GOT3 (cell line): ENCODE data around the gene FCHSD2.
"Not testable (repeated sequence)": the region's sequence is repeated elsewhere in the genome, so short reads cannot be mapped to it uniquely, and the experiment has no call there.

Source experiments
- DNase-seq: peaks from one replicate; lab custom pipeline; 2025; ENCODE audit warnings: mixed read lengths; lab: John Stamatoyannopoulos, UW

The FCHSD2 gene

DNA sequence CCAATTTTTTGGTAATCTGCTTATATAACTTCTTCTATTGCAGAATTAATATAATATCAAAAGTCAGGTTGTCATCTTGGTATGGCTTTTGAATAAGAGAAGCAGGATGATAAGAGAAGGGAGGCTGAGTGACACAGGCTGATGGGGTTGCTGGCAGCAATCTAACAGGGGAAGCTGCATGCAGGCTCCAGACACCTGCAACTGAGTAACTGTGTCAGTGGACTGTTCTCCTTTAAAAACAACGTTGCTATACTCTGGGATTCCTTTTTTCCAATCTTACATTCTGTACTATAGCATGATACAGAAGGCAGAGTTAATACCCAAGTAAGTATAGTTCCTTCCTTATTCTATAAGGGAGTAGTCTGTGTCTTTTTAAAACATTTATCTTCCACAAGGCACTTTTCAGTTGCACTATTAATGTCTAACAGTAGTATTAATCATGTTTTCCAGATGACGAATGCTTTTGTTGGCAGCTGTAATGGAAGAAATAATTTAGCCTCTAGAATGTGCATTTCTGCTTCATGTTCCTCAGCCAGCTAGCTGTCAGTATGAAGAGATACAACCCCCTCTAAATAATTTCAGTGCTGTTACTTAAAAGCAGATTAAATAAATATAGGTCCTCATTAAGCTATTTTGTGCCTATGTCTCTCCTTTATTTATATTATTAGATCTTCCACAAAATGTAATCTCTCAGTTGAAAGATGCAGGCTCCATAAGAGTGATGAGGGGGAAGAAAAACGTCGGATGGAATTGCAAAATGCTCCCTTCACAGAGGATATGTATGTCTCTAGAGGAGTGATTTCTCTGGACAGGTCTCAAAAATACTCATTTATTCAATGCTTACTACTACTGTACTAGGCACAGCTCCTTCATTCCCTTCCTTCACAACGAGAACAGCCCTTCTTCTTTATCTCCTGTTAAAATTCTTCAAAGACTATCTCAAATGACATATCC, 277.1 kb downstream of the FCHSD2 start:
- DNase-seq: no peak

DNA sequence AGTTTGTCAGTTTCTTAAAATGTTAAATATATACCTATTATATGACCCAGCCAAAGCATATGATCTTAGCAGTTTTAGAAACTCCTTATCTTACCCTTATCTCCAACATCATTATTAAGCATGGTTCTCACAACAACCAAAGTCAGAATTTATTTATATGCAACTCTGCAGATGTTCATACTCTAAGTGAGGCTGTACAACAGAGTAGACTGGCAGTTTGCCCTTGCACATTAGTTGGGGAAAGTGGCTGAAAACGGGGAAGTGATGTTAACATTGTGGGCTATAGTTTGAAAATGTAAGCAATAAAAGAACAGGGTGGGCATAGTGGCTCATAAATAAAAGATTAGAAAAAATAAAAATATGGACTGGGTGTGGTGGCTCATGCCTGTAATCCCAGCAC, 278.2 kb downstream of the FCHSD2 start:
- DNase-seq: no peak

DNA sequence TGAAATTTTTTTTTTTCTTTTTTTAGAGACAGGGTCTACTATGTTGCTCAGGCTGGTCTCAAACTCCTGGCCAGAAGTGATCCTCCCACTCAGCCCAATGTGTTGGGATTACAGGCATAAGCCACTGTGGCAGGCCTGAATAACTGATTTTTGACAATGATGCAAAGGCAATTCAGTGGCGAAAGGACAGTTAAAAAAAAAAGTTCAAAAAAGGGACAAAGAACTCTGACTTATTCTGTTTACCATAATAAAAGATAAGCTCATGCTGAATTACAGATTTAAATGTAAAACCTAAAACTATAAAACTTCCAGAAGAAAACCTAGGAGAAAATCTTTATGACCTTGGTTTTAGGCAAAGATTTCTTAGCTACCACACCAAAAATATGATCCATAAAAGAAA, 279.0 kb downstream of the FCHSD2 start:
- DNase-seq: no peak

DNA sequence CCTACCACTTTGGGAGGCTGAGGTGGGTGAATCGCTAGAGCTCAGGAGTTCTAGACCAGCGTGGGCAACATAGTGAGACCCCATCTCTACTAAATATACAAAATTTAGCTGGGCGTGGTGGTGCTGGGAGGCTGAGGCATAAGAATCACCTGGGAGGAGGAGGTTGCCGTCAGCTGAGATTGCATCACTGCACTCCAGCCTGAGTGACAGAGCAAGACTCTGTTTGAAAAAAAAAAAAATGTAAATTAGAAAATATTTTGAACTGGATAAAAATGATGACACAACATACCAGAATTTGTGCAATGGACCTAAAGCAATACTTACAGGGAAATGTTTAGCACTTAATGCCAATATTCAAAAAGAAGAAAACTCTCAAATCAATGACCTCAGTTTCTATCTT, 281.5 kb downstream of the FCHSD2 start:
- no peak for DNase-seq

DNA sequence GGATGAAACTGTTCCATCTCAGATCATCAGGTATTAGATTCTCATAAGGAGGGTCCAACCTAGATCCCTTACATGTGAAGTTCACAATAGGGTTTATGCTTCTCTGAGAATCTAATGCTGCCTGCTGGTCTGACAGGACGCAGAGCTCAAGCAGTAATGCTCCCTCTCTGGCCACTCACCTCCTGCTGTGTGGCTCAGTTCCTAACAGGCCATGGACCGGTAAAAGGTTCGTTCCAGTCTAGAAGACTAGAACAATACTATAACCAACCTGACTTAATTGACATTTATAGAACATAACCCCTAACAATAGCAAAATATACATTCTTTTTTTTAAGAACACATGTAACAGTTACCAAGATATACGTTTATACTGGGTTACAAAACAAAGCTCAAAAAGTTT, 282.1 kb downstream of the FCHSD2 start:
- no peak for DNase-seq

DNA sequence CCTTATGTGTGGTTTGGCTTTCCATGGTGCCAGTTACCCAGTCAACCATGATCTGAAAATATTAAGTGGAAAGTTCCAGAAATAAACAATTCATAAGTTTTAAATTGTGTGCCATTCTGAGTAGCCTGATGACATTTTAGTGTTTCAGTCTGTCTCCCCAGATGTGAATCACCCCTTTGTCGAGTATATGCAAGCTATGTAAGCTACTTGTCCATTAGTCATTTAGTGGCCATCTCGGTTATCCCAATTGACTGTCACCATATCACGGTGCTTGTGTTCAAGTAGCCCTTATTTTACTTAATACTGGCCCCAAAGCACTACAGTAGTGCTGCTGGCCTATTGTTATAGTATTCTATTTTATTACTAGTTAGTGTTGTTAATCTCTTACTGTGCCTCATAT, 283.0 kb downstream of the FCHSD2 start:
- no peak for DNase-seq

DNA sequence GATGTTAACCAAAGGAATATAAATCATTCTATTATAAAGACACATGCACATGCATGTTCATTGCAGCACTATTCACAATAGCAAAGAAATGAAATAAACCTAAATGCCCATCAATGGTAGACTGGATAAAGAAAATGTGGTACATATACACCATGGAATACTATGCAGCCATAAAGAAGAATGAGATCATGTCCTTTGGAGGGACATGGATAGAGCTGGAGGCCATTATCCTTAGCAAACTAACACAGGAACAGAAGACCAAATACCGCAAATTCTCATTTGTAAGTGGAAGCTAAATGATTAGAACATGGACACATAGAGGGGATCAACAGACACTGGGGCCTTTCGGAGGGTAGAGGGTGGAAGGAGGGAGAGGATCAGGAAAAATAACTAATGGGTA, 283.9 kb downstream of the FCHSD2 start:
- not testable (repeated sequence) for DNase-seq

DNA sequence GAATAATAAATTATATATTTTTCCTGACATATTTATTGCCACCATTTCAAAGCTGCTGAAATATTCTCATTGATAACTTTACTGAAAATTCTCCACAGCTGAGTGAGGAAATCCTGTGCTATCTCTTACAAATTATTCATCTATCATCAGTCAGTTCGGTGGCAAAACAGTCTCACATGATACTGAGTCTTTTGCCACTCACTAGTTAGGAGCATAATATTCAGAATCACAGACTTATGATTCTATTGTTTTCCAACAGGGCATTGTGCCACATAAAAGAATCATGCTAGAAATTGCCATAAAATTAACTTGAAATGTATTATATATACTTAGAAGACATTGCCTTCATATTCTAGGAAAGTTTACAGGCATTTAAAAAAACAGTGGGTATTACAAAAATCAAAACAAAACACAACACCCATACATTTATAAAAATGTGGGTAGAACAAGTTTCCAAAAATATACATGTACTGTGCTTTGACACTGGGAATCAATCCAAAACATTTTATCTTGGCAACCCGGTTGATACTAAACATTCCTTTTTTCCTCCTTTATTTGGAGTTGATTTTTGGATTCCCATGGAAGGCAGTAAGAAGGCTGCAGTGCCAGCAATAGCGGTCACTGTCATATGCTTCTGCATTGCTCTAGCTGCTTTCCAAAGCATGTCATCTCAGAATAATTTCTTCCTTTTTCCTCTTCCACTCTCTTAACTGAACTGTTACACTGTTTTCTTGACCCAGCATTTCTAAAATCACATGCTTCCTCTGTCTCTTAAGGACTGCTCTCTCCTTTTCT, 285.4 kb downstream of the FCHSD2 start:
- no peak for DNase-seq

DNA sequence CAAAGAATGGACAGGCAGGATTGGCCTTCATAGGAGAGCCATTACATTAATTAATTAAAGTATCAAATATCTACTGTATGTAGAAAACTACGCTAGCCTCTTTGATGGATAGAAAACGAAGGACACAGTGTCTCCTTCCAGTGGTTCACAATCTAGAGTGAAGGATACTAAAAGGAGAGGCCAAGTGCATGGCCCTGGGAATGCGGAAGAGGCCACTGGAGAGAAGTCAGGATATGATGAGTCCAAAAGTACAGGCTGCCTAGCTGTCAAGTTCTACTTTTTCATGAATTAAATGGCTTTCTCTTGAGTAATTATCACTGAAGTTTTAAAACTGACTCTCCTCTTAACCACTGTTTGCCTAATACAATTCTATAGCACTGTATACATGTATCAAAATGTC, 286.1 kb downstream of the FCHSD2 start:
- no peak for DNase-seq

DNA sequence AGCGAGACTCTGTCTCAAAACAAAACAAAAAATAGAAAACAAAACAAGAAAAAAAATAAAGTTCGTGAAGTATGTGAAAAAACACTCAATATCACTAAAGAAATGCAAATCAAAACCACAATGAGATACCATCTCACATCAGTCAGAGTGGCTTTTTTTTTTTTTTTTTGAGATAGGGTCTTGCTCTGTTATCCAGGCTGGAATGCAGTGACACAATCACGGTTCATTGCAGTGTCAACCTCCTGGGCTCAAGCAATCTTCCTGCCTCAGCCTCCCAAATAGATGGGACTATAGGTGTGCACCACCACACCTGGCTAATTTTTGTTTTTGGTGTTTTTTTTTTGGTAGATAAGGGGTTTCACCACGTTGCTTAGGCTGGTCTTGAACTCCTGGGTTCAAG, 290.4 kb downstream of the FCHSD2 start:
- no peak for DNase-seq

DNA sequence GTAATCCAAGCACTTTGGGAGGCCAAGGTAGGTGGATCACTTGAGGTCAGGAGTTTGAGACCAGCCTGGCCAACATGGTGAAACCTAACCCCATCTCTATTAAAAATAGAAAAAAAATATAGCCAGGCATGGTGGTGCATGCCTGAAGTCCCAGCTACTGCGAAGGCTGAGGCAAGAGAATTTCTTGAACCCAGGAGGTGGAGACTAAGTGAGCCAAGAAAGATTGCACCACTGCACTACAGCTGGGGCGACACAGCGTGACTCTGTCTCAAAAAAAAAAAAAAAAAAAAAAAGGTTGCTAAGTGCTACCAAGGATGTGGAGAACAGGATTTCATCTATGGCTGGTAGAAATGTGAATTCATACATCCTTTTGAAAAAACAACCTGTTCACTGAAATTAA, 291.3 kb downstream of the FCHSD2 start:
- DNase-seq: no peak

DNA sequence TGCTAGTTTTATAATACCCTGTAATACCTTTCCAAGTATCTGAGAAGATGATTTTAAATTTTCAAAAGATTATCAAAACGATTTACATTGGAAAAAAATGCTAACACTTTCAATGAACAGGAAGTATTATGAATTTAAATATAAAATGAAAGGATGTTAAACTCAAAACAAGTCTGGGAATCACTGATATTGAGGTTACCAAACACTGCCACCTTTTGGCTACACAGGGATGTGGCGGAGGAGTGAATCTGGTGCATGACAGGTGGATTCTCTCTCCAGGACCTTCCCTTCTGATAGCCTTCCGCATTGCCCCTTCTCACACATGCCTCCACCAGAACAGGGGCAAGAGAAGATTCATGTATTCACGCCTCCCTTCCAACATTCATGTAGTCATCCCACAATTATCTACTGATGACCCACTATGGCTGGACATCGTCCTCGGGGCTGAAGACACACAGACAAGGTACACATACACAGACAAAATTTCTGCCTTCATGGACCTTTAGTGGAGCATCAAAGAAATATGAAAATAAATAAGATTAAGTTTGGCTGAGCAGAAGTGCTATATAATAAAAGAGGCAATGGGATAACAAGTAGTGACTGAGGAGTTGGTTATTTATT, 293.2 kb downstream of the FCHSD2 start:
- no peak for DNase-seq

DNA sequence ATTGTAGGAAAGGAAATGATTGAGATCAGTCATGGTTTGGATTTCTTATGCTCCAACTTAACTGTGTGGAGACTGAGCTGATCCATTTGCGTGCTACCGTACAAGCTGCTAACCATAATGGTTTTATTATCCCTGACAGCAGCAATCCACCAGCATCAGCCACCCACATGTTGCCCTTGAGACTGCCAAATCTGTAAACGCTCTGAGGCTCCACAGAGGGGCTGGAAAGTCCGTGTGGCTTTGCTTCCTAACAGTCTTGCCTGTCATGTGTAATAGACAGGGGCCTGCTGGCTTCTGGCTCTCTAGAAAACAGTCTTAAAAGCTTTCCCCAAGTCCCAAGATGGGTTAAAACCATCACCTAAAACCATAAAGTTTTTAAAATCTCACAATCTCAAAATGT, 297.8 kb downstream of the FCHSD2 start:
- no peak for DNase-seq

DNA sequence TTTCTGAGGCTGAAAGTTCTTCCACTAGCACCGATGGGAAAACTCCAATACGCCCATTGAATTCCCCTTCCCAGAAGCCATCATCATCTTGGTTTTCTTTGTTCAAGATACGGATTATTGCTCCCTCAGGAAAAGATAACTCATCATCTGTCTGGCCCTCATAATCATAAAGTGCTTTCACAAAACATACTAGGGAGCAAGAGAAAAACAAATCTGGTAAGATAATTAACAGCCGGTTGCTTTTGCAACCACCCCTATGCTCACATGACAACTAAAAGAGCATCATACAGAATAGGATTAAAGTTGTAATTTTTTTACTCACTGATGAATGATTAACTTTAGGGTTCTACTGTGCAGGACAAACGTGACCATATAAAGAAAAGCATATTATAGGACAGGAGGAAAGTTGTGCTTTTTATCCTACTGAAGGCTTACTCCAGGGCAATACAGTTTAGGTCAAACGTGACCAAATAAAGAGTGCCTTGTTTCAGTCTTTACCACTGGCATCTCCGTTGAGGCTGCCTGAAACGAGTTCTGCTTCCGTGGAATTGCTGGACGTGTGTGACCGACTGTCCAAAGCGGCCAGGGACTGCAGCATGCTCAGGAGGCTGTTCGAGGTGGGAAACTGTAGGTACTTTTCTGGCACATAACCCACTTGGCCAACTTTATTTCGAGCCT, 299.3 kb downstream of the FCHSD2 start:
- no peak for DNase-seq

DNA sequence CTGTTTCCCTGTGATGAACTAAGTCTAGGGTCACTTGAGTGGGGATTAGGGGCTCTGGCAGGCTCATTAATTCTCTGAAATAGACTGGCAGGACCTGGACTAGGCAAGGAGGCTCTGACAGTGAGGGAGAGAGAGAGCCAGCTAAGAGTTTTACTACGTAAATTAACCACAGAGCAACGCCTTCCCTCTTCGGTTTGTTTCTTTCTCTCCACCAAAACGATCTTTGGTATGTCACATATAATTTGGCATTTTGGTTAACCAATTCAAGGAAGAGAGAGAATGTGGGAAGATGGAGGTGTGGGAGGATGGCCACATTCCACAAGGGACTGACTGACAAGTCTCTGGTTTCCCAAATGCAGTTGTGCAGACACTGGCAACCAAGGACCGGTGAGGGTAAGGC, 300.0 kb downstream of the FCHSD2 start:
- DNase-seq: no peak

DNA sequence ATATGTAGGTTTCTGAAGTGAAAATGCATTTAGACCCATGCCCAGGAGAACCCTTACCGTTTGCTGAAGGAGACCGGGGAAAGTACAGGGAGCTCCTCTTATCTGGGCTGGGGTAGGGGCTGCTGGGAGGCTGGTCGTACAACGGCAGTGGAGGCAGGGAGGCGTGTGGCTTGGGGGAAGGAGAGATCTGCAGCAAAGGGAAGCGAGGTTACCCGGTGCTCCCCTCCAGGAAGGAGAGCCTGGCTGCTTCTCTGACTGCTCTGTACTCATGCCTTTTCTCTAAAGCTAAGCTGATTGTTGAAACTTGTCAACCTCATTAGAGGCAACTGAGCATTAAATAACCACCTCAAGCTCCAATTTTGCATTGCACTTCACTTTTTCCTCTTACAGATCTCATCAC, 300.7 kb downstream of the FCHSD2 start:
- no peak for DNase-seq

DNA sequence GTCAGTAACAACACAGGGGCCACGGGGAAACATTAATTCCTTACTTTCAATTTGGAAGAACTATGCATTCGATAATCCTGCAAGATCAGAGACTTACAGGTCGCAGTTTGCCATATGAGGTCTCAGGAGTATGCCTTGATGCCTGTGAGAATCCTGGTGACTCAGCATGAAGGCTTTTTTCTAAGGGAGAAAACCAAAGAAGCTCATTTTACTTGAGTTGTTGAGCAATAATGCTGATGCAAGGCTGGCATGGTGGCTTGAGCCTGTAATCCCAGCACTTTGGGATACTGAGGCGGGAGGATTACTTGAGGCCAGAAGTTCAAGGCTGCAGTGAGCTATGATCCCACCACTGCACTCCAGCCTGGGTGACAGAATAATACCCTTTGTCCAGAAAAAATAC, 301.3 kb downstream of the FCHSD2 start:
- DNase-seq: no peak

DNA sequence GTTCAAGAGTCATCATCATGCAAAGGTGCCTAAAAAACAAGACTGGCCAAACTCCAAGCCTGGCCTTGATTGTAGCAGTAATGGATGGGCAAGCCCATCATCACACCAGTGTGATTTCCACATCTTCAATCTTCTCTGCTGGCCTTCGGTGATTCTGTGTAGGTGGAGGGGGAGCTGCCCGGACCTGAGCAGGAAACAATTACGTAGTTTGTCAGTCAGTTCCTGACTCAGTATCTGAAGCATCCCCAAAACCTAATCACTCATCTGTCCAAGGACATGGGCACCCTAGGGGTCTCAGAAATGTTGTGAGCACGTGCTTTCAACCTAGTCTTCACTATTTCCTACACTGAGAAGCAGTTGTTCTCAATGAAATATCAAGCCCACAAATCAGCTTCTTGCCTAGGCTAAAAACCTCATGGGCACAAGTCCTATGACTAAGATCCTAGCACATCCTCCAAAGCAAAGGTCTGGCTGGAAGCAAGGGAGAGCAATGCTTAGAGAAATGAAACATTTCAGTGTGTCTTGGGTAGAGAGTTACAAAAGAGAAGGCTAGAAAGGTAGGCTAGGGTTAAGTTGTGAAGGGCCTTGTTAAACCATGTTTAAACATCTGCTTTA, 303.3 kb downstream of the FCHSD2 start:
- no peak for DNase-seq

DNA sequence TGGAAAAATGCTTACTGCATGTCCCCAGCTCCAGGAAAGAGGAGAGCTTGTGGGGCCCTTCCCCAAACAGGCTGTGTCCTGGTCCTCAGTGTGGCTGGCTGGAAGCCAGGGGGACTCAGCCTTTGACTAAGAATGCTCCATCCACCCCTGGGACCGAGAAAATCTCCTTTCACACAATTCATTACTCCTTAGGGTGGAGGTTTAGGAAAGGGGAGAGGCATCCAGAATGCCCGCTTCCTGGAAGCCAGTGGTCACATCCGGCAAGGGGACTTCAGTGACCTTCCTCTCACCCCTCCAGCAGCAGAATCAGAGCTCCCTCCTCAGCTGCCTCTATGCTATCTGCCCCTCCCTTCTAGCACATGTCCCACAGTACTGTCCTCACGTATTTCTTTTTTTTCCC, 306.0 kb downstream of the FCHSD2 start:
- no peak for DNase-seq

DNA sequence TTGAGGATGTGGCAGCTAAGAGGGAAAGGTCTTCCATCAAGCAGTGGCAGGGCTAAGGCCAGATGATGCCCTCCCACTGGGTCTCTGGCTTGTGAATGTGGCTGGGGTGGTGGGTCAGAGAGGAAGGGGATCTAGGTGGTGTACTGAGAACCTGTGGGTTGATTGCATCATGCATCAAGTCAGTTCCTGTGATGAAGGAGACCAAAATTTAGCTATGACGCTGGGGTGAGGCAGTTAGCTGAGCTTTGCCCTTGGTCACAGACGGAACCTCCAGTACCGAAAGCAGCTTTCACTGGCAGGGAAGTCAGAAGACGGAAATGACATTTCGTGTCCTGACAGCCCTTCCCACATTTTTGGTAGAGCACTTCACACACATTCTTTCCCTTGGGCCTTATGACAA, 307.2 kb downstream of the FCHSD2 start:
- DNase-seq: no peak

DNA sequence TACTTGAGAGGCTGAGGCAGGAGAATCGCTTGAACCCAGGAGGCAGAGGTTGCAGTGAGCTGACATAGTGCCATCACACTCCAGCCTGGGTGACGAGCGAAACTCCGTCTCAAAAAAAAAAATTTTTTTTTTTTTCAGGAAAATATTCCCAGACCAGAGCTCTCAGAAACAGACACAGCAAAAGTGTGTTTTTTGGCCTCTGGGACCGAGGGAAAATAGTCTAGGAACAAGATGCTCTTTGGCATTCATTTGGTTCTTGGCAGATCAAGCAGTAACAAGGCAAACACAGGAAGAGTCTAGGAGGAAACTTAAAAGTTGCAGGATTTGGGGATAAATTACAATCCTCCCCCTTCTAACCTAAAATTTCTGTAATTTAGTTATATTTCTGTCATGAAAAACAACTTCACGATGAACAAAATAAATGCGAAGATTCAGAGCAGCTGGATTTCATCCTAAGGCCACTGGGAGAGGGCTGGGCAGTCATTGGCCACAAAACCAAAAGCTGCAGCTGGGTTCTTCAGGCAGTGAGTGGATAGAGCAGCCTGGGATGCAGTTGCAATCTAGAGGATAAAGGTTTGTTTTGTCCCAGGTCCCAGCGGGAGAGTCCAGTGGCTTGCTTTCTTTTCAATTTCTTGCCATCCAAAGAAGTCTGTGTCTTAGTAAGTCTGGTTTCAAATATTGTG, 308.2 kb downstream of the FCHSD2 start:
- DNase-seq: no peak
